Uterus (tissue), 2 donors: Measurements from ENCODE around the gene TBC1D14.

Source experiments
- POLR2A ChIP-seq, 2 donors: fragments of 450-650 bp; IDR thresholded peaks; one replicate each; pipeline ENCODE4 v1.6.1; 2016; ENCODE audit warnings: antibody characterized with exemption in 2 of 2, mild to moderate bottlenecking in 1 of 2, moderate library complexity in 1 of 2
- TF ChIP-seq, protein P1 (sequence below), 4 experiments: fragments of 200-600 bp in 2 of 4; fragments of 450-650 bp in 2 of 4; sonication (generic) in 2 of 4; IDR thresholded peaks; one replicate each; pipeline ENCODE4 v1.5.1; 2016 to 2019; ENCODE audit warnings: antibody characterized with exemption in 4 of 4, mild to moderate bottlenecking in 2 of 4, moderate library complexity in 1 of 4

DNA sequence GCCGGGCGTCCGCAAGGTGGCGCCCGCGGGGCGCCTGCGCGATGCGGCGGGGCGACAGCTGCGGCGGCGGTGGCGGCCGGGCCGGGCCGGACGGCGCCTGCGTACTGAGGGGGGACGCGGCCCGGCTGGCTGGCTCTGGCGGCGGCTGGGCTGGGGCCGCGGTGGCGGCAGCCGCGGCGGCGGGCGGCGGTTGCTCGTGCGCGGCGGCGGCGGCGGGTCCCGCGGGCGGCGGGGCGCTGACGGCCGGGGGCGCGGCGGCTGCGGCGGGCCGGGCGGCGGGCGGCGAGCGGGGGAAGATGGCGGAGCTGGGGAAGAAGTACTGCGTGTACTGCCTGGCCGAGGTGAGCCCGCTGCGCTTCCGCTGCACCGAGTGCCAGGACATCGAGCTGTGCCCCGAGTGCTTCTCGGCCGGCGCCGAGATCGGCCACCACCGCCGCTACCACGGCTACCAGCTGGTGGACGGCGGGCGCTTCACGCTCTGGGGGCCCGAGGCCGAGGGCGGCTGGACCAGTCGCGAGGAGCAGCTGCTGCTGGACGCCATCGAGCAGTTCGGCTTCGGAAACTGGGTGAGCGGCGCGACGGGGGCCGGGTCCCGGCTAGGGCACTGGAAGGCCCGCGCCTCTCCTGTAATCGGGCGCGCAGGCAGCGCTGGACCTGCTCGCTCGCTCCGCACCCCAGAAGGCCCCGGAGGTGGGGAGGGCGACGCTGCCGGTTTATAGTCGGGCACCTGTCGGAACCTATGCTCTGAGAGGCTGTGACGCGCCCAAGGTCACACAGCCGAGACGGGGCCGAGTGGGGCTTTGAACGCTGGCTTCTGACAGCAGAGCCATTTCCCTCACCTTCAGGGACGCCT is 133.9 kb downstream of the TBC1D14 start, which contains the start of gene TADA2B:
- TF ChIP-seq, protein P1, sequence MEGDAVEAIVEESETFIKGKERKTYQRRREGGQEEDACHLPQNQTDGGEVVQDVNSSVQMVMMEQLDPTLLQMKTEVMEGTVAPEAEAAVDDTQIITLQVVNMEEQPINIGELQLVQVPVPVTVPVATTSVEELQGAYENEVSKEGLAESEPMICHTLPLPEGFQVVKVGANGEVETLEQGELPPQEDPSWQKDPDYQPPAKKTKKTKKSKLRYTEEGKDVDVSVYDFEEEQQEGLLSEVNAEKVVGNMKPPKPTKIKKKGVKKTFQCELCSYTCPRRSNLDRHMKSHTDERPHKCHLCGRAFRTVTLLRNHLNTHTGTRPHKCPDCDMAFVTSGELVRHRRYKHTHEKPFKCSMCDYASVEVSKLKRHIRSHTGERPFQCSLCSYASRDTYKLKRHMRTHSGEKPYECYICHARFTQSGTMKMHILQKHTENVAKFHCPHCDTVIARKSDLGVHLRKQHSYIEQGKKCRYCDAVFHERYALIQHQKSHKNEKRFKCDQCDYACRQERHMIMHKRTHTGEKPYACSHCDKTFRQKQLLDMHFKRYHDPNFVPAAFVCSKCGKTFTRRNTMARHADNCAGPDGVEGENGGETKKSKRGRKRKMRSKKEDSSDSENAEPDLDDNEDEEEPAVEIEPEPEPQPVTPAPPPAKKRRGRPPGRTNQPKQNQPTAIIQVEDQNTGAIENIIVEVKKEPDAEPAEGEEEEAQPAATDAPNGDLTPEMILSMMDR (IDR thresholded peaks at IDR 0.05), result no peak
- TF ChIP-seq POLR2A (IDR thresholded peaks at IDR 0.05), result peak in 1 of 2 donors; percentile 16
